T-cell (primary cell): ENCODE measurements around the gene MEI4. TPM values are rescaled to one million over a fixed set of nuclear protein-coding genes. Genes with fewer than 3 reads are reported as not detected.

Source experiments
- ATAC-seq, 4 experiments: fragments of 200-7000 bp in 3 of 4; fragments of 150-1000 bp in 1 of 4; cut with Tn5 transposase; replicated peaks in 1 of 4; 1 replicate in 3 of 4; 2 replicates in 1 of 4; pipeline ENCODE4 v1.10.0; 2021; ENCODE audit warnings: moderate library complexity in 3 of 4, mild to moderate bottlenecking in 2 of 4, moderate number of reproducible peaks in 1 of 4
- CTCF ChIA-PET, 2 donors: fragments of 300-600 bp; sonication (Branson Sonifier 250); formaldehyde crosslinking; loops; one replicate each; lab custom pipeline; 2022; ENCODE audit warnings: antibody characterized with exemption in 2 of 2; lab: Charles Lee
- POLR2A ChIA-PET, 2 donors: fragments of 300-600 bp; sonication (Branson Sonifier 250); formaldehyde crosslinking; loops; one replicate each; lab custom pipeline; 2022; ENCODE audit warnings: antibody characterized with exemption in 2 of 2; lab: Charles Lee
- DNase-seq, 35 experiments: peaks; one replicate each; pipeline versions ENCODE4 v3.0.0 to v3.0.0-alpha.2; 2013 to 2023
- H3K27ac ChIP-seq: one replicate; pipeline ENCODE4 v1.5.1; 2013; ENCODE audit warnings: low read length
- H3K27me3 ChIP-seq, 2 experiments: replicated peaks in 1 of 2; 1 replicate in 1 of 2; 2 replicates in 1 of 2; pipeline versions ENCODE4 v1.6.1 to v1.7.0; 2013; ENCODE audit warnings: low read length in 1 of 2, mixed read lengths in 1 of 2; ENCODE audit not compliant: control insufficient read depth in 2 of 2, insufficient read depth in 2 of 2; ENCODE audit errors: extremely low read depth in 1 of 2
- H3K36me3 ChIP-seq, 2 donors: 1 replicate in 1 of 2; 2 replicates in 1 of 2; pipeline versions ENCODE4 v1.6.1 to v1.7.0; 2013; ENCODE audit warnings: low read length in 1 of 2; ENCODE audit not compliant: control insufficient read depth in 2 of 2, insufficient read depth in 1 of 2; ENCODE audit errors: extremely low read depth in 1 of 2
- H3K4me1 ChIP-seq, 2 experiments: 1 replicate in 1 of 2; 2 replicates in 1 of 2; pipeline versions ENCODE4 v1.6.1 to v1.7.0; 2013; ENCODE audit warnings: low read length in 2 of 2, mixed read lengths in 1 of 2; ENCODE audit not compliant: insufficient read depth in 2 of 2, control insufficient read depth in 1 of 2; ENCODE audit errors: extremely low read depth in 1 of 2
- H3K4me3 ChIP-seq, 2 donors: 1 replicate in 1 of 2; 2 replicates in 1 of 2; pipeline versions ENCODE4 v1.5.1 to v1.7.0; 2013; ENCODE audit warnings: mild to moderate bottlenecking in 2 of 2, low read length in 1 of 2, moderate library complexity in 1 of 2; ENCODE audit not compliant: control insufficient read depth in 1 of 2; ENCODE audit errors: extremely low read depth in 1 of 2
- H3K9me3 ChIP-seq: 2 replicates; pipeline ENCODE4 v1.7.0; 2013
- H3K27ac Mint-ChIP-seq, 2 donors: one replicate each; pipeline ENCODE4 v1.8.0; 2020 to 2021; ENCODE audit warnings: mild to moderate bottlenecking in 2 of 2, mixed read lengths in 2 of 2
- H3K27me3 Mint-ChIP-seq, 2 donors: one replicate each; pipeline ENCODE4 v1.8.0; 2021 to 2022; ENCODE audit warnings: mixed read lengths in 2 of 2
- H3K36me3 Mint-ChIP-seq: one replicate; pipeline ENCODE4 v1.8.0; 2021; ENCODE audit warnings: mixed read lengths
- H3K4me1 Mint-ChIP-seq, 3 donors: one replicate each; pipeline ENCODE4 v1.8.0; 2020 to 2022; ENCODE audit warnings: mixed read lengths in 3 of 3, mild to moderate bottlenecking in 1 of 3
- H3K4me3 Mint-ChIP-seq, 3 donors: one replicate each; pipeline ENCODE4 v1.8.0; 2020 to 2022; ENCODE audit warnings: mild to moderate bottlenecking in 3 of 3, mixed read lengths in 3 of 3, moderate library complexity in 3 of 3
- H3K9me3 Mint-ChIP-seq, 3 donors: one replicate each; pipeline ENCODE4 v1.8.0; 2020 to 2022; ENCODE audit warnings: mixed read lengths in 3 of 3
- WGBS: methylation state at CpG from one replicate; pipeline ENCODE4 v1.1.5; 2013; ENCODE audit warnings: missing lambda C conversion rate; ENCODE audit not compliant: insufficient coverage; 5-methylcytosine and 5-hydroxymethylcytosine counted together
- total RNA-seq, 35 experiments: library from RNA in 6 of 35; stranded (reverse) in 6 of 35; fragments of 120-200 nt in 1 of 35; gene quantifications; one replicate each; pipeline versions ENCODE4 v1.2.1 to v1.2.4 and lab custom pipeline; 2013 to 2026

MEI4 gene
- total RNA-seq, 5 donors from 2014 or later (not counting 1 experiment from before 2014, with no cell fraction given), result not detected

GRCh38 chr6:77876300-77876699 lies 223.5 kb downstream of the MEI4 start:
- Histone ChIP-seq H3K9me3 (no peaks in the 10 kb centered on the region), H3K4me1 (no peaks in the 10 kb centered on the region), H3K4me3 (no peak overlapping the region), H3K36me3 (no peaks in the 10 kb centered on the region), H3K27ac (no peak overlapping the region), H3K27me3 (no peaks in the 10 kb centered on the region)
- DNase-seq, result no peak
- Mint-ChIP-seq H3K36me3 (no peaks in the 10 kb centered on the region), H3K27me3 (no peaks in the 10 kb centered on the region), H3K27ac (no peak overlapping the region), H3K4me1 (no peaks in the 10 kb centered on the region), H3K4me3 (no peak overlapping the region), H3K9me3 (peaks cover 5 to 10% (median 6%) of the 10 kb centered on the region in 3 donors)
- POLR2A ChIA-PET, result no interaction called here
- CTCF ChIA-PET, result no interaction called here
- no CpG with 5 or more reads among the region's 2 CpGs for WGBS
- no peak for ATAC-seq

GRCh38 chr6:77879527-77879926 lies 226.7 kb downstream of the MEI4 start:
- Mint-ChIP-seq H3K9me3 (peaks cover 8 to 14% (median 10%) of the 10 kb centered on the region in 3 donors), H3K4me3 (no peak overlapping the region), H3K36me3 (no peaks in the 10 kb centered on the region), H3K4me1 (no peaks in the 10 kb centered on the region), H3K27ac (no peak overlapping the region), H3K27me3 (no peaks in the 10 kb centered on the region)
- Histone ChIP-seq H3K36me3 (no peaks in the 10 kb centered on the region), H3K27me3 (no peaks in the 10 kb centered on the region), H3K4me3 (no peak overlapping the region), H3K27ac (no peak overlapping the region), H3K4me1 (no peaks in the 10 kb centered on the region), H3K9me3 (no peaks in the 10 kb centered on the region)
- ChIA-PET POLR2A (no interaction called here), CTCF (no interaction called here)
- 80% methylated on average over 1 of the region's 2 CpGs for WGBS
- no peak for ATAC-seq
- no peak for DNase-seq

- WGBS, result no CpG with 5 or more reads among the region's 2 CpGs
- Histone ChIP-seq H3K4me1 (no peaks in the 10 kb centered on the region), H3K27ac (no peak overlapping the region), H3K27me3 (no peaks in the 10 kb centered on the region), H3K9me3 (no peaks in the 10 kb centered on the region), H3K4me3 (no peak overlapping the region), H3K36me3 (no peaks in the 10 kb centered on the region)
- Mint-ChIP-seq H3K9me3 (peaks cover 3 to 10% (median 9%) of the 10 kb centered on the region in 3 donors), H3K27me3 (no peaks in the 10 kb centered on the region), H3K4me3 (no peak overlapping the region), H3K4me1 (no peaks in the 10 kb centered on the region), H3K27ac (no peak overlapping the region), H3K36me3 (no peaks in the 10 kb centered on the region)
- ChIA-PET POLR2A (no interaction called here), CTCF (no interaction called here)
- ATAC-seq (no peak), DNase-seq (no peak)
Observed at GRCh38 chr6:77880501-77880900, 227.7 kb downstream of the MEI4 start.

GRCh38 chr6:77883851-77884250 lies 231.0 kb downstream of the MEI4 start:
- Histone ChIP-seq H3K9me3 (no peaks in the 10 kb centered on the region), H3K27me3 (no peaks in the 10 kb centered on the region), H3K27ac (no peak overlapping the region), H3K36me3 (no peaks in the 10 kb centered on the region), H3K4me3 (no peak overlapping the region), H3K4me1 (no peaks in the 10 kb centered on the region)
- H3K9me3 Mint-ChIP-seq, result peaks cover 12 to 18% (median 15%) of the 10 kb centered on the region in 3 donors
- H3K4me1 Mint-ChIP-seq, result no peaks in the 10 kb centered on the region
- no peaks in the 10 kb centered on the region for H3K27me3 Mint-ChIP-seq
- WGBS, result no CpG with 5 or more reads among the region's 2 CpGs
- no peak overlapping the region for H3K27ac Mint-ChIP-seq
- no peak overlapping the region for H3K4me3 Mint-ChIP-seq
- ChIA-PET POLR2A (no interaction called here), CTCF (no interaction called here)
- ATAC-seq, result no peak
- H3K36me3 Mint-ChIP-seq, result no peaks in the 10 kb centered on the region
- no peak for DNase-seq

- H3K27me3 ChIP-seq, result no peaks in the 10 kb centered on the region
- no peak overlapping the region for H3K27ac ChIP-seq
- H3K27ac Mint-ChIP-seq, result no peak overlapping the region
- H3K36me3 Mint-ChIP-seq, result no peaks in the 10 kb centered on the region
- no peaks in the 10 kb centered on the region for H3K36me3 ChIP-seq
- ChIA-PET POLR2A (no interaction called here), CTCF (no interaction called here)
- H3K9me3 ChIP-seq, result no peaks in the 10 kb centered on the region
- no CpG with 5 or more reads among the region's 4 CpGs for WGBS
- H3K4me3 ChIP-seq, result no peak overlapping the region
- ATAC-seq, result no peak
- H3K9me3 Mint-ChIP-seq, result peaks cover 17 to 29% (median 26%) of the 10 kb centered on the region in 3 donors
- no peak overlapping the region for H3K4me3 Mint-ChIP-seq
- H3K4me1 Mint-ChIP-seq, result no peaks in the 10 kb centered on the region
- H3K27me3 Mint-ChIP-seq, result no peaks in the 10 kb centered on the region
- H3K4me1 ChIP-seq, result no peaks in the 10 kb centered on the region
- DNase-seq, result no peak
Observed at GRCh38 chr6:77893391-77893790, 240.6 kb downstream of the MEI4 start.

- ATAC-seq (no peak), DNase-seq (no peak)
- no peak overlapping the region for H3K27ac ChIP-seq
- H3K36me3 ChIP-seq, result no peaks in the 10 kb centered on the region
- CTCF ChIA-PET, result no interaction called here
- no peaks in the 10 kb centered on the region for H3K4me1 ChIP-seq
- no peaks in the 10 kb centered on the region for H3K9me3 ChIP-seq
- H3K27me3 ChIP-seq, result no peaks in the 10 kb centered on the region
- Mint-ChIP-seq H3K36me3 (no peaks in the 10 kb centered on the region), H3K4me3 (no peak overlapping the region), H3K9me3 (peaks cover 4 to 20% (median 20%) of the 10 kb centered on the region in 3 donors), H3K27me3 (no peaks in the 10 kb centered on the region), H3K27ac (no peak overlapping the region), H3K4me1 (no peaks in the 10 kb centered on the region)
- no peak overlapping the region for H3K4me3 ChIP-seq
- POLR2A ChIA-PET, result no interaction called here
- 80% methylated on average over 1 of the region's 3 CpGs for WGBS
Observed at GRCh38 chr6:77906070-77906469, 253.2 kb downstream of the MEI4 start.

- H3K4me3 Mint-ChIP-seq, result no peak overlapping the region
- WGBS, result no CpG with 5 or more reads among the region's 1 CpG
- Histone ChIP-seq H3K27me3 (no peaks in the 10 kb centered on the region), H3K36me3 (no peaks in the 10 kb centered on the region), H3K27ac (no peak overlapping the region), H3K4me3 (no peak overlapping the region), H3K9me3 (no peaks in the 10 kb centered on the region), H3K4me1 (no peaks in the 10 kb centered on the region)
- H3K4me1 Mint-ChIP-seq, result no peaks in the 10 kb centered on the region
- CTCF ChIA-PET, result interaction anchor here in 1 of 2 donors (0.6 kb wide), 1 partner anchor 988 kb away, joined by 3 read pairs; no protein-coding TSS in a partner anchor
- H3K27ac Mint-ChIP-seq, result no peak overlapping the region
- peaks cover 23 to 33% (median 32%) of the 10 kb centered on the region in 3 donors for H3K9me3 Mint-ChIP-seq
- H3K36me3 Mint-ChIP-seq, result no peaks in the 10 kb centered on the region
- ATAC-seq, result no peak
- H3K27me3 Mint-ChIP-seq, result no peaks in the 10 kb centered on the region
- POLR2A ChIA-PET, result interaction anchor here in 1 of 2 donors (0.6 kb wide), 1 partner anchor 273 kb away, joined by 3 read pairs; no protein-coding TSS in a partner anchor
- no peak for DNase-seq
Observed at GRCh38 chr6:77910826-77911225, 258.0 kb downstream of the MEI4 start.
